Kasumi-1 (cell line): ENCODE results near the gene SEL1L3.

Experiments used
- DNase-seq, 2 experiments: peaks; one replicate each; lab custom pipeline; 2025; lab: John Stamatoyannopoulos, UW

The SEL1L3 gene

GRCh38 chr4:25743971-25744370 lies 118.8 kb downstream of the SEL1L3 start:
- DNase-seq: no peak

GRCh38 chr4:25729564-25729963 lies 133.2 kb downstream of the SEL1L3 start:
- DNase-seq: no peak

DNA sequence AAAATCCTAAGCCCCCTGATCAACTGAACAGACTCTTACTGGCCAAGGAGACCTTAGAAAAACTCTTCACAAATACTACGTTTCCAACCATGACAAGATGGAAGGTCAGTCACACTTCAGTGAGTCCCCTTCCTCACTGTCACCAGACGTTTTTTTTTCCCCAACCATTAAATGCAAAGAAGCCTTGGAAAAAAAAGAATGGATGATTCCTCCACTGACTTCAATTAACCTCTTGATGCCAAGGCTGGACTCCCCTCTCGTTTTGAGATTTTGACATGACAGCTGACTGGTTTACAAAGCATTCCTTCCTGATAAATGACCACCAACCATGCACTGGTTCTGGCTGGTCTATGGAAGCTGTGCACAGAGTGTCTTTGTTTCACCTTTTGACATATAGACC lies 133.9 kb downstream of the SEL1L3 start:
- DNase-seq: no peak

- no peak for DNase-seq
Measured at GRCh38 chr4:25727711-25728493, 134.9 kb downstream of the SEL1L3 start.

DNA sequence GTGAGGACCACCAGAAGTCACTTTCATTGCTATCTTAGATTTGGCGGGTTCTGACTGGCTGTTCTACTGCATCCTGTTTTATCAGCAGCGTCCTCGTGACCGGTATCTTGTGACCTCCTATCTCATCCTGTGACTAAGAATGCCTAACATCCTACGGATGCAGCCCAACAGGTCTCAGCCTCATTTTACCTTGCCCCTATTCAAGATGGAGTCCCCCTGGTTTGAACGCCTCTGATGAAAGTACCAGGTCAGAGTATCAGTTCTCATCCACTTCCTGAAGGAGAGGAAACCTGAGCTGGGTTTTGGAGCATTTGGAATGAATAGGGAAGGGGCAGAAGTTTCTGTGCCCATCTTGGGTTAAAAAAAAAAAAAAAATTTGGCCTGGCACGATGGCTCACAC lies 136.9 kb downstream of the SEL1L3 start:
- DNase-seq: no peak

- no peak for DNase-seq
Measured at GRCh38 chr4:25723409-25723808, 139.4 kb downstream of the SEL1L3 start.

GRCh38 chr4:25722964-25723363 lies 139.8 kb downstream of the SEL1L3 start:
- no peak for DNase-seq

DNA sequence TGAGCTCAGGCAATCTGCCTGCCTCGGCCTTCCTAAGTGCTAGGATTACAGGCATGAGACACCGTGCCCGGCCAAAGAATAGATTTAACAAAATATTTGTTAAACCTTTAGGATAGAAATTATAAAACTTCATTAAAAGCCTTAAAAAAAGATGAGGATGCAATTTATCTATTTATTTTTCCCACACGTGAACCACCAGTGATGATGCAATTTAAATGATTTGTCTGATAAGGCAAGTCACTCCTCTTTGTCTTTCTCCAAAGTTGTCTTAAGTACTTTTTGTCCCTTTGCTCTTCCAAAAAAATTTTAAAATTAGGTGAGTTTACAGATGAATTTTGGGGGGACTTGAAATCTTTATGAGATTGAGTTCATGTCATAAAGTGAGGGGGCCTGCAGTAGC lies 149.0 kb downstream of the SEL1L3 start:
- no peak for DNase-seq

GRCh38 chr4:25712611-25713010 lies 150.2 kb downstream of the SEL1L3 start:
- no peak for DNase-seq

GRCh38 chr4:25710637-25711036 lies 152.2 kb downstream of the SEL1L3 start:
- no peak for DNase-seq

- no peak for DNase-seq
Measured at GRCh38 chr4:25704516-25704915, 158.3 kb downstream of the SEL1L3 start.

- DNase-seq: no peak
Measured at GRCh38 chr4:25703731-25704388, 158.9 kb downstream of the SEL1L3 start.

GRCh38 chr4:25702848-25703247 lies 159.9 kb downstream of the SEL1L3 start:
- no peak for DNase-seq

- no peak for DNase-seq
Measured at GRCh38 chr4:25700661-25701060, 162.1 kb downstream of the SEL1L3 start.

GRCh38 chr4:25697516-25697915 lies 165.3 kb downstream of the SEL1L3 start:
- DNase-seq: no peak
